Sigmoid colon (tissue), 7 donors: ENCODE measurements around the gene STIM2. TPM values are rescaled to one million over a fixed set of nuclear protein-coding genes. Genes with fewer than 3 reads are reported as not detected.
A peak's percentile ranks its signal among the peaks of the same experiment; 100 is the strongest.

Experiments
- DNase-seq: peaks from one replicate; pipeline ENCODE4 v3.0.0-alpha.2; 2019
- H3K27ac ChIP-seq, 4 donors: fragments of 200-600 bp; sonication (generic); one replicate each; pipeline ENCODE4 v1.5.1; 2016 to 2019; ENCODE audit warnings: mild to moderate bottlenecking in 1 of 4
- H3K27me3 ChIP-seq, 3 donors: fragments of 200-600 bp; sonication (generic); one replicate each; pipeline ENCODE4 v1.5.1; 2019; ENCODE audit warnings: mild to moderate bottlenecking in 1 of 3
- H3K36me3 ChIP-seq, 4 donors: fragments of 200-600 bp; sonication (generic); one replicate each; pipeline ENCODE4 v1.5.1; 2016 to 2019
- H3K4me1 ChIP-seq, 4 donors: fragments of 200-600 bp; sonication (generic); one replicate each; pipeline ENCODE4 v1.5.1; 2017 to 2019
- H3K4me3 ChIP-seq, 4 donors: fragments of 200-600 bp; sonication (generic); one replicate each; pipeline ENCODE4 v1.5.1; 2017 to 2019; ENCODE audit warnings: mild to moderate bottlenecking in 2 of 4, moderate library complexity in 1 of 4
- H3K9me3 ChIP-seq, 4 donors: fragments of 200-600 bp in 3 of 4; sonication (generic) in 3 of 4; one replicate each; pipeline versions ENCODE4 v1.5.1 to v1.6.1; 2013 to 2019
- CTCF ChIP-seq, 4 experiments: fragments of 450-650 bp in 3 of 4; fragments of 200-600 bp in 1 of 4; IDR thresholded peaks; one replicate each; pipeline ENCODE4 v1.5.1; 2016 to 2019; ENCODE audit warnings: antibody characterized with exemption in 4 of 4, mild to moderate bottlenecking in 3 of 4, moderate library complexity in 2 of 4
- EP300 ChIP-seq, 4 donors: sonication (generic); formaldehyde crosslinking; IDR thresholded peaks; one replicate each; pipeline ENCODE4 v1.6.1; 2017; ENCODE audit warnings: antibody characterized with exemption in 4 of 4
- POLR2A ChIP-seq, 2 donors: fragments of 450-650 bp; IDR thresholded peaks; one replicate each; pipeline ENCODE4 v1.6.1; 2016; ENCODE audit warnings: antibody characterized with exemption in 2 of 2, mild to moderate bottlenecking in 2 of 2, moderate library complexity in 2 of 2
- POLR2AphosphoS5 ChIP-seq, 4 donors: sonication (generic); formaldehyde crosslinking; IDR thresholded peaks; one replicate each; pipeline ENCODE4 v1.6.1; 2017; ENCODE audit warnings: antibody characterized with exemption in 4 of 4
- WGBS, 2 donors: extraction: QIAGEN DNeasy Blood & Tissue Kit; methylation state at CpG; one replicate each; pipeline ENCODE4 v1.1.7; 2013; 5-methylcytosine and 5-hydroxymethylcytosine counted together
- intact Hi-C: fragments of 100-400 bp; cut with DNase I; formaldehyde crosslinking; loops from one replicate; pipeline ENCODE4 v1.15.1; 2023
- polyA plus RNA-seq, 3 donors: library from polyadenylated mRNA; stranded (reverse); fragments of 200-250 nt; gene quantifications; one replicate each; pipeline ENCODE4 v1.2.3, GENCODE V29; 2013
- total RNA-seq, 4 donors: library from RNA; depleted of rRNA; stranded (reverse); fragments of >200 nt; gene quantifications; one replicate each; pipeline ENCODE4 v1.1.0, GENCODE V29; 2016
- donor health status: healthy with polysubstance abuse.
- donor health status: Bipolar disorder and iron deficiency.
- donor health status: healthy.

The STIM2 gene
- total and polyA plus RNA-seq, 7 donors, result 3.0 to 16.8 (median 14.1) TPM

DNA sequence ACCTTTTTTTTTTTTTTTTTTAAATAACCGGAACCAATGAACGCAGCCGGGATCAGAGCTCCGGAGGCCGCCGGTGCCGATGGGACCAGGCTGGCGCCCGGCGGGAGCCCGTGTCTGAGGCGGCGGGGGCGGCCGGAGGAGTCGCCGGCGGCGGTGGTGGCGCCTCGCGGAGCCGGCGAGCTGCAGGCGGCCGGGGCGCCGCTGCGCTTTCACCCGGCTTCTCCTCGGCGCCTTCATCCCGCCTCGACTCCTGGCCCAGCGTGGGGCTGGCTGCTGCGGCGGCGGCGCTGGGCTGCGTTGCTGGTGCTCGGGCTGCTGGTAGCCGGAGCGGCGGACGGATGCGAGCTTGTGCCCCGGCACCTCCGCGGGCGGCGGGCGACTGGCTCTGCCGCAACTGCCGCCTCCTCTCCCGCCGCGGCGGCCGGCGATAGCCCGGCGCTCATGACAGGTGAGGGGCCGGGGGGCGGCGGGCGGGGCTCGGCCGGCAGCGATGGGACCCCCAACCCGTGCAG lies 337 bp downstream of the STIM2 start:
- no peaks in the 10 kb centered on the region for H3K27me3 ChIP-seq
- no peaks in the 10 kb centered on the region for H3K36me3 ChIP-seq
- H3K27ac ChIP-seq, result peak overlapping the region; percentile 95 to 98 (median 97)
- H3K4me3 ChIP-seq, result peak overlapping the region; percentile 71 to 95 (median 86)
- no peak for TF ChIP-seq EP300 (IDR thresholded peaks at IDR 0.05)
- no peak for TF ChIP-seq POLR2AphosphoS5 (IDR thresholded peaks at IDR 0.05)
- TF ChIP-seq POLR2A (IDR thresholded peaks at IDR 0.05), result no peak
- TF ChIP-seq CTCF (IDR thresholded peaks at IDR 0.05), result no peak
- H3K9me3 ChIP-seq, result no peaks in the 10 kb centered on the region
- DNase-seq, result peak; percentile 79
- H3K4me1 ChIP-seq, result peaks cover 0 to 41% (median 27%) of the 10 kb centered on the region in 4 donors
- WGBS, 2 donors, result 0% methylated on average over 70 of the region's 70 CpGs
- intact Hi-C loops, result loop anchor here (2.0 to 10.0 kb wide), 3 partner anchors 146 to 949 kb away; partner anchors contain the start of genes SMIM20 and TBC1D19

DNA sequence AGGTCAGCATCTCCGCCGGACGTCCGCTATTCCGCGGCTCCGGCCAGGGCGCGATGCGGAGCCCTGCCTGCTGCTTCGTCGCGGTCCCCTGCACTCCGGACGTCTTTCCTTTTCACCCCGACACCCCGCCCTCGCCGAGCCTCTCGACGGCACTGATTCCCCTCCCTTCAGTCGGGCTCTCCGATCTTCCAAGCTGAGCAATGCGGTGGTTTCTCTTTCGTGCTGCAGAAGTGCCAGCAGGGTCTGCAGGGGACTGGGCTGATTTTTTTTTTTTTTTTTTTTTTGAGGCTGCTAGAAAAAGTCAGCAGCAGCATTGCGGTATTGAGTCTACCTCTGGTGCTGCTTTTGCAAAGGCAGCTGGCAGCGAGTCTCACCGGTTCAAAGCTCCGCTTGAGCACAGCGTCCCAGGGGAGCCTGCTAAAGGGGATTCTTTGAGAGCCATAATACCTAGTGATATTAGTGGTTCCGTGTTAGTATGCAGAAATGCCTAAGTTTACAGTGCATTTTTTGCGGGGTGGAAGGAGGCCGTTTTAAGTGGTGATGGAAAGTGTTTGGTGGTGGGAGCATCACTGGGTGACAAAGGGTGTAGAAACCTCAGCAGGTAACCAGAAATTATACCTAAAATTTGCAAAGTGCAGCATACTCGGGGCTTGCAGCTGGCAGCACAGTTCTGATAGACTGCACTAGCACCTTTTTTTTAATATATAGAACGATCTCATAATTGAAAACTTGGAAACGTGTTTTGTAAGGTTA lies 969 bp downstream of the STIM2 start:
- peak overlapping the region; percentile 95 to 98 (median 97) for H3K27ac ChIP-seq
- WGBS, 2 donors, result 0% methylated on average over 36 of the region's 36 CpGs

GRCh38 chr4:26862381-26862915 lies 1.8 kb downstream of the STIM2 start:
- Histone ChIP-seq H3K4me3 (peak overlapping the region; percentile 71 to 95 (median 86)), H3K27me3 (no peaks in the 10 kb centered on the region), H3K27ac (peak overlapping the region; percentile 95 to 98 (median 97)), H3K4me1 (peaks cover 0 to 42% (median 27%) of the 10 kb centered on the region in 4 donors), H3K36me3 (no peaks in the 10 kb centered on the region), H3K9me3 (no peaks in the 10 kb centered on the region)
- TF ChIP-seq EP300 (IDR thresholded peaks at IDR 0.05) (no peak), POLR2A (IDR thresholded peaks at IDR 0.05) (no peak), CTCF (IDR thresholded peaks at IDR 0.05) (no peak), POLR2AphosphoS5 (IDR thresholded peaks at IDR 0.05) (no peak)
- no peak for DNase-seq
- intact Hi-C loops, result loop anchor here (5.0 to 10.0 kb wide), 2 partner anchors 278 to 950 kb away; partner anchors contain the start of genes SMIM20 and TBC1D19
- 5% methylated on average over 3 of the region's 3 CpGs for WGBS, 2 donors

More for the DNA sequence above, 969 bp downstream of the STIM2 start:
- DNase-seq, result peak; percentile 86
- intact Hi-C loops, result loop anchor here (2.0 to 10.0 kb wide), 3 partner anchors 145 to 949 kb away; partner anchors contain the start of genes SMIM20 and TBC1D19
- Histone ChIP-seq H3K4me3 (peak overlapping the region; percentile 71 to 95 (median 86)), H3K4me1 (peaks cover 0 to 41% (median 27%) of the 10 kb centered on the region in 4 donors), H3K27me3 (no peaks in the 10 kb centered on the region), H3K36me3 (no peaks in the 10 kb centered on the region), H3K9me3 (no peaks in the 10 kb centered on the region)
- TF ChIP-seq POLR2AphosphoS5 (IDR thresholded peaks at IDR 0.05) (peak in 3 of 4 donors; percentile 54 to 65 (median 59)), EP300 (IDR thresholded peaks at IDR 0.05) (no peak)

- no peak overlapping the region for H3K4me3 ChIP-seq
- H3K4me1 ChIP-seq, result peaks cover 0 to 42% (median 19%) of the 10 kb centered on the region in 4 donors
- no peaks in the 10 kb centered on the region for H3K36me3 ChIP-seq
- TF ChIP-seq EP300 (IDR thresholded peaks at IDR 0.05) (no peak), POLR2AphosphoS5 (IDR thresholded peaks at IDR 0.05) (no peak)
- H3K27me3 ChIP-seq, result no peaks in the 10 kb centered on the region
- H3K27ac ChIP-seq, result peak overlapping the region in 2 of 4 donors; percentile 95 to 98
- H3K9me3 ChIP-seq, result no peaks in the 10 kb centered on the region
- 70 to 72% methylated on average over 5 of the region's 5 CpGs for WGBS, 2 donors
- no peak for DNase-seq
- intact Hi-C loops, result loop anchor here (5.0 to 10.0 kb wide), 2 partner anchors 279 to 951 kb away; partner anchors contain the start of genes SMIM20 and TBC1D19
Observed at GRCh38 chr4:26863512-26863911, 2.9 kb downstream of the STIM2 start.

GRCh38 chr4:26864899-26865298 lies 4.3 kb downstream of the STIM2 start:
- H3K9me3 ChIP-seq, result no peaks in the 10 kb centered on the region
- intact Hi-C loops, result loop anchor here (5.0 to 10.0 kb wide), 2 partner anchors 280 to 953 kb away; partner anchors contain the start of genes SMIM20 and TBC1D19
- 35 to 57% methylated on average over 3 of the region's 3 CpGs for WGBS, 2 donors
- H3K4me1 ChIP-seq, result peaks cover 0 to 32% (median 9%) of the 10 kb centered on the region in 4 donors
- H3K4me3 ChIP-seq, result no peak overlapping the region
- DNase-seq, result no peak
- H3K27me3 ChIP-seq, result no peaks in the 10 kb centered on the region
- no peaks in the 10 kb centered on the region for H3K36me3 ChIP-seq
- TF ChIP-seq CTCF (IDR thresholded peaks at IDR 0.05) (no peak), EP300 (IDR thresholded peaks at IDR 0.05) (no peak), POLR2A (IDR thresholded peaks at IDR 0.05) (no peak), POLR2AphosphoS5 (IDR thresholded peaks at IDR 0.05) (no peak)
- H3K27ac ChIP-seq, result peak overlapping the region in 3 of 4 donors; percentile 5 to 25 (median 9)
